GM12801 (cell line): Measurements from ENCODE around the gene FARP1.

Experiments
- TF ChIP-seq, protein P1 (sequence below): IDR thresholded peaks from one replicate; pipeline ENCODE4 v1.5.1; 2011; ENCODE audit warnings: control low read depth; ENCODE audit not compliant: insufficient read length; ENCODE audit errors: extremely low read depth

The FARP1 gene

DNA sequence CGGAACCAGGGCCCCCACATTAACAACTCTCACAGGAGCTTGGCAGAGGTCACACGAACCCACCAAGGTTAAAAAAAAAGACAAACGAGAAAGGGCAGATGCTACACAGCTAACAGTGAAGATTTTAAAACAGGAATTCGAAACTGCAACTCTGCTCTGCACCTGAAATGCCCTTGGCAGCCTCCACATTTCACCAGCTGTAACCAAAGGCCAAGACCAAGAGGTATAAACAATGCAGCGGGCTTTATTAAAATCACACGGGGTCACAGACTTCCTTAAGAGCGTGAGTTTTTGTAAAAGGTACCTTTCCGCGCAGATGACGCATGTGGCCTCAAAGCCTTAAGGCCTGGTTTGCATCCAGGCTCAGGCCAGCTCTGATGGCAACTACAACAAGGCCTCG lies 345.8 kb downstream of the FARP1 start:
- TF ChIP-seq, protein P1, sequence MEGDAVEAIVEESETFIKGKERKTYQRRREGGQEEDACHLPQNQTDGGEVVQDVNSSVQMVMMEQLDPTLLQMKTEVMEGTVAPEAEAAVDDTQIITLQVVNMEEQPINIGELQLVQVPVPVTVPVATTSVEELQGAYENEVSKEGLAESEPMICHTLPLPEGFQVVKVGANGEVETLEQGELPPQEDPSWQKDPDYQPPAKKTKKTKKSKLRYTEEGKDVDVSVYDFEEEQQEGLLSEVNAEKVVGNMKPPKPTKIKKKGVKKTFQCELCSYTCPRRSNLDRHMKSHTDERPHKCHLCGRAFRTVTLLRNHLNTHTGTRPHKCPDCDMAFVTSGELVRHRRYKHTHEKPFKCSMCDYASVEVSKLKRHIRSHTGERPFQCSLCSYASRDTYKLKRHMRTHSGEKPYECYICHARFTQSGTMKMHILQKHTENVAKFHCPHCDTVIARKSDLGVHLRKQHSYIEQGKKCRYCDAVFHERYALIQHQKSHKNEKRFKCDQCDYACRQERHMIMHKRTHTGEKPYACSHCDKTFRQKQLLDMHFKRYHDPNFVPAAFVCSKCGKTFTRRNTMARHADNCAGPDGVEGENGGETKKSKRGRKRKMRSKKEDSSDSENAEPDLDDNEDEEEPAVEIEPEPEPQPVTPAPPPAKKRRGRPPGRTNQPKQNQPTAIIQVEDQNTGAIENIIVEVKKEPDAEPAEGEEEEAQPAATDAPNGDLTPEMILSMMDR: no peak

DNA sequence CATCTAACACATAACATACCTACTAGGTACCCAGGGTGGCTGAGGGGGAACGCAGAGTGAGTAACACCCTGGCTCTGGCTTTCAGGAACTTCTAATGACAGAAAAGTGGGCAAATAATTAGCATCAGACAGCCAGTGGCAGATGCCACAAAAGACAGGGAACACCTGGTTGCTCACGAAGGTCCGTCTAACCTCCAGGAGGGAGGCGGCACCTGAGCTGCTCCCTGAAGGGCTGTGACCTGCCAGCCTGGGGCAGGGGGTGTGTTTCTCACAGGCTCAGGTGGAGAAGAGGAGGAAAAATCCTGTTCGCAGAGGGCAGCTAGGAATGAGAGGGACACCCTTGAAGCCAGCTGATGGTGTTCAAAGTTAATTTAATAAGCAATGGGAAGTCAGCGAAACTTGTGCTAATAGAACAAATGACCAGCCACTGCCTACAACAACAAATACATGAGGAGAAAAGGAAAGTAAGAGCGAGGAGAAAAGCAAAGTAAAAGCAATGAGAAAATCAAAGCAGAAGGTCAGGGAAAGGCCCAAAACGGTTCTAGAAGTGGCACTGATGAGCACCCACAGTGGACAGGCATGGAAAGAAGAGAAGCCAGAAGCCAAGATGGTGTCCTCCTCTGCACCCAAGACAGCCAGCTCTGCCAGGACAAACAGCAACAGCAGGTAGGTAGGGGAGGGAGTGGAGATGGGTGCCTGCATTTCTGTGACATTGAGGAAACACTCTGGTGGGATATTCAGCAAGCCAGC lies 346.7 kb downstream of the FARP1 start:
- TF ChIP-seq, protein P1: no peak

DNA sequence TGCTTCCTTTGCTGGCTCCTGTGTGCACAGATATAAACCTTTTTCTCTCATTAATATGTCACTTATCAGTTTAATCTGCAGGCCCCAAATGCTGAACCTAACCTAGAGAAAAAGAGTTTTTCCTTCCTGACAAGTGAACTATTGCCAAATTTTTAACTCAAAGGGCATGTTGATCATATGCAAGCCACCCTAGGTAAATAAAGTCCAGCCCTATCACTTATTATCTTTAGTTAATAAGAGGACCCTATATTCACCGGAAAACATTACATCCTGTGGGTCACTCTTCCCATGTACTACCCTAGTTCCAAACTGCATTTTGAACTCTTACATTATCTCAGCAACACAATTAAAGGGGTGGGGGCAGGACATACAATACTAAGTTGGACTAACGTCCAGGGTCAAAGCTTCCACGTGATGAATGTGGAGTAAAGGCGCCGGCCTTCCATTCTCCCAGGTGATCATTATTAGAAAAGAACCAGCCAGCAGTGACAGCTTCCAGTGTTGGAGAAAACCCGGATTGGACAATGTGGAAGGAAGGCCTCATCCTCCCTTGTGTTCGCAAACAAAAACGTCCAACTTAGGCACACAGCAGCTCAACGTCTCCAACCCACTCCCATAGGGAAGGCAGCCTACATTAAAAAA lies 347.4 kb downstream of the FARP1 start:
- TF ChIP-seq, protein P1: no peak

DNA sequence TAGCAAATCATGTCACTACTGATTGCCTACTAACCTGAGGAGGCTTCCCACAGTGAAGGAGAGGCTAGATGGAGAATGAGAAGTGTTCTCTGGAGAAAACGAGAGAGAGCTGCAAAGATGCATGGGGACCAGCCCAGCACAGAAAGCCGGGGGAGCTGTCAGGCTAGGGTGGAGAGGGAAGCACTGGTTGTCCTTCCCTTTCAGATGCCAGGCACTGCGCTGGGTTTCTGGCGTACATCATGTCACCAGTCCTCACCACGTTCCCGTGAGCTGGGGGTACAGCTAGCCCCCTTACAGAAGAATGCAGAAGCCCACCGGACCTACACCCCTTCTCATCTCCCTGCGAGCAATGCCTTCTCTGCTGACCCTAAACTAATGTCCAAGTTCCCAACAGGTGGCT lies 348.0 kb downstream of the FARP1 start:
- TF ChIP-seq, protein P1: no peak

DNA sequence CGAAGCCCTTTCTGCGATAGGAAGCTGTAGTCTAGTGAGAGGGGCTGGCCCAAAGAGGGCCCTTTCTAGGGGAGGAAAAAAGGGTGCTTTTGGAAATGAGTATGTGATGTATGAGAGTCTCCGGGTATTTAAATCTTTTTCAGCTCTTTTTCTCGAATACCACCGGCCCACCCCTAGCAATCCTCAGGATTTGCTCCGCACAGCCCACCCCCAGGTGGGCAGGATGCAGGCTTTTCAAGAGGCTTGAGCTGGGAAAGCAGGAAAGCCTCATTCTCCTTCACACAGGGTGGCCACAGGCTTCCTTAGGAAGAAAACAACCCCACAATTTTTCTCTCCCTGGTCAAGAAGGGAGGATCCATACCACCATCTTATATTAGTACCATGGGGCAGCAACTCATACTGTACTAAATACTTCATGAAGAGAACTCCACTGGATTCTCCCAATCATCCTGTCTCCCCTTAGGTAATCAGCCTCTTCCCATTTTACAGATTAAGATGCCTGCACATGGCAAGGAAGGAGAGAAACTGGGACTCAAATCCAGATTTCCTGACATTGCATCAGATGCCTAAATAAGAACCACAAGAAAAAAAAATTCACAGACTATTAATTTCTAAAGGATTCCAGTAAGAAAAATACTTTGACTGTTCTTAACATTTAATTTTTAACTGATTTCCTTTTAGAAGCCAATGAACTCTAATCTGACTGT lies 349.6 kb downstream of the FARP1 start:
- TF ChIP-seq, protein P1: no peak

DNA sequence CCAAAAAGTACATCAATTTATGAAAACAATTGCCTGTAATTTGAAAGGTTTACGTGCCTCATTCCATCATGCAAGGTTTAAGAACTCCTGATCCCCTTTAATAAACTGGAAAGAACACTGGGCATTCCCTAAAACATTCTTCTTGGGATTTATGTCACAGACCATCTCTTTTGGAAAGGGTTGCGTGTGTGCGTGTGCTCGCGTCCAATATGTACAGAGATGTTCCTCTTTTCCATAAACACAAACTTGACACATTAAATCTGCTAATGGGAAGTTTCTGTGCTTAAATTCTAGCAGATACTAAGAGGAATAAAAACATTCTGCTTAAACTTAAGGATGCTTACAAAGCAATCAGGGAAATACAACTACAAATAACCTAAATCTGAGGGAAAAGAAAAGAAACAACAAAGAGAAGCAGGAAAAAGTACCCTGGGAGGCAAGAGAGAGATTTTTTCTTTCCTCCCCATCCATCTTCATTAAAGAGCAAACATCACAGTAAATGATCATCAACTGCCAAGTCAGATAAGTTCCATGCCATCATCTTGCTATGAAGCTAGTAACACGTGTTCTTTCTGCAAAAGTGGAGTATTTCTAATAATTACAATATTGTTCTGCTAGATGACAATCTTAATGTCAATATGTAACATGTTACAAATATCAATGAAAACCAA lies 350.3 kb downstream of the FARP1 start:
- TF ChIP-seq, protein P1: no peak

DNA sequence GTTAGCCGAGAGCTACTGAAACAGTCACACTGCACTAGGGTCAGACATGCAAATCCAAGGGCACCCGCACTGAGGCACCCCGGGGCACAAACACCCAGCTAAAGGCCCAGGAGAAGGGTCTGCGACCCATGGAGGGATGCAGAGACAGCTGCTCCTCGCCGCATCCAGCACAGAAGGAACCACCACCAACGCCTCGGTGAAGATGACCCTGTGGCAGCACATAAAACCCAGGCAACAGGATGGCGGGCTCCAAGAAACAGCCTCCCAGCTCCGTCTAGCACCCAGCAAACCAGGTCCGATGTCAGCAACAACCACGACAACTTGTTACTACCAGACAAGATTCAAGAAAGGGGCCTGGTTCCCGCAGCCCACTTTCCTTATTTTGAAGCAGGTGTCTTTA lies 351.9 kb downstream of the FARP1 start:
- TF ChIP-seq, protein P1: no peak
